Sigmoid colon (tissue), 7 donors: ENCODE data around the gene URB2. TPM values are rescaled to one million over a fixed set of nuclear protein-coding genes. Genes with fewer than 3 reads are reported as not detected.

Experiments
- DNase-seq: peaks from one replicate; pipeline ENCODE4 v3.0.0-alpha.2; 2019
- H3K27ac ChIP-seq, 4 donors: fragments of 200-600 bp; sonication (generic); one replicate each; pipeline ENCODE4 v1.5.1; 2016 to 2019; ENCODE audit warnings: mild to moderate bottlenecking in 1 of 4
- H3K27me3 ChIP-seq, 3 donors: fragments of 200-600 bp; sonication (generic); one replicate each; pipeline ENCODE4 v1.5.1; 2019; ENCODE audit warnings: mild to moderate bottlenecking in 1 of 3
- H3K36me3 ChIP-seq, 4 donors: fragments of 200-600 bp; sonication (generic); one replicate each; pipeline ENCODE4 v1.5.1; 2016 to 2019
- H3K4me1 ChIP-seq, 4 donors: fragments of 200-600 bp; sonication (generic); one replicate each; pipeline ENCODE4 v1.5.1; 2017 to 2019
- H3K4me3 ChIP-seq, 4 donors: fragments of 200-600 bp; sonication (generic); one replicate each; pipeline ENCODE4 v1.5.1; 2017 to 2019; ENCODE audit warnings: mild to moderate bottlenecking in 2 of 4, moderate library complexity in 1 of 4
- H3K9me3 ChIP-seq, 4 donors: fragments of 200-600 bp in 3 of 4; sonication (generic) in 3 of 4; one replicate each; pipeline versions ENCODE4 v1.5.1 to v1.6.1; 2013 to 2019
- CTCF ChIP-seq, 4 experiments: fragments of 450-650 bp in 3 of 4; fragments of 200-600 bp in 1 of 4; IDR thresholded peaks; one replicate each; pipeline ENCODE4 v1.5.1; 2016 to 2019; ENCODE audit warnings: antibody characterized with exemption in 4 of 4, mild to moderate bottlenecking in 3 of 4, moderate library complexity in 2 of 4
- EP300 ChIP-seq, 4 donors: sonication (generic); formaldehyde crosslinking; IDR thresholded peaks; one replicate each; pipeline ENCODE4 v1.6.1; 2017; ENCODE audit warnings: antibody characterized with exemption in 4 of 4
- POLR2A ChIP-seq, 2 donors: fragments of 450-650 bp; IDR thresholded peaks; one replicate each; pipeline ENCODE4 v1.6.1; 2016; ENCODE audit warnings: antibody characterized with exemption in 2 of 2, mild to moderate bottlenecking in 2 of 2, moderate library complexity in 2 of 2
- POLR2AphosphoS5 ChIP-seq, 4 donors: sonication (generic); formaldehyde crosslinking; IDR thresholded peaks; one replicate each; pipeline ENCODE4 v1.6.1; 2017; ENCODE audit warnings: antibody characterized with exemption in 4 of 4
- WGBS, 2 donors: extraction: QIAGEN DNeasy Blood & Tissue Kit; methylation state at CpG; one replicate each; pipeline ENCODE4 v1.1.7; 2013; 5-methylcytosine and 5-hydroxymethylcytosine counted together
- intact Hi-C: fragments of 100-400 bp; cut with DNase I; formaldehyde crosslinking; loops from one replicate; pipeline ENCODE4 v1.15.1; 2023
- polyA plus RNA-seq, 3 donors: library from polyadenylated mRNA; stranded (reverse); fragments of 200-250 nt; gene quantifications; one replicate each; pipeline ENCODE4 v1.2.3, GENCODE V29; 2013
- total RNA-seq, 4 donors: library from RNA; depleted of rRNA; stranded (reverse); fragments of >200 nt; gene quantifications; one replicate each; pipeline ENCODE4 v1.1.0, GENCODE V29; 2016
- donor health status: healthy with polysubstance abuse.
- donor health status: Bipolar disorder and iron deficiency.
- donor health status: healthy.

Gene URB2
- total and polyA plus RNA-seq, 7 donors, result 0.60 to 11.7 (median 5.2) TPM

- no peak overlapping the region for H3K27ac ChIP-seq
- no peaks in the 10 kb centered on the region for H3K27me3 ChIP-seq
- intact Hi-C loops, result no loop called here
- H3K4me1 ChIP-seq, result peaks cover 0 to 64% (median 42%) of the 10 kb centered on the region in 4 donors
- no peaks in the 10 kb centered on the region for H3K36me3 ChIP-seq
- no peak overlapping the region for H3K4me3 ChIP-seq
- DNase-seq, result no peak
- TF ChIP-seq POLR2AphosphoS5 (IDR thresholded peaks at IDR 0.05) (no peak), POLR2A (IDR thresholded peaks at IDR 0.05) (no peak), CTCF (IDR thresholded peaks at IDR 0.05) (no peak), EP300 (IDR thresholded peaks at IDR 0.05) (no peak)
- H3K9me3 ChIP-seq, result no peaks in the 10 kb centered on the region
- 86% methylated on average over 1 of the region's 1 CpG for WGBS, 2 donors
Measured at GRCh38 chr1:229623838-229624237, 2.2 kb upstream of the URB2 start.

- peak overlapping the region; percentile 70 to 96 (median 78) for H3K4me3 ChIP-seq
- WGBS, 2 donors, result 30 to 52% methylated on average over 9 of the region's 9 CpGs
- H3K27ac ChIP-seq, result peak overlapping the region; percentile 88 to 95 (median 92)
- no peaks in the 10 kb centered on the region for H3K9me3 ChIP-seq
- no peak for TF ChIP-seq POLR2AphosphoS5 (IDR thresholded peaks at IDR 0.05)
- no peak for TF ChIP-seq POLR2A (IDR thresholded peaks at IDR 0.05)
- no peak for TF ChIP-seq CTCF (IDR thresholded peaks at IDR 0.05)
- no peak for TF ChIP-seq EP300 (IDR thresholded peaks at IDR 0.05)
- no peak for DNase-seq
- H3K36me3 ChIP-seq, result no peaks in the 10 kb centered on the region
- H3K27me3 ChIP-seq, result no peaks in the 10 kb centered on the region
- intact Hi-C loops, result no loop called here
- H3K4me1 ChIP-seq, result peaks cover 0 to 64% (median 41%) of the 10 kb centered on the region in 4 donors
Measured at GRCh38 chr1:229624521-229625070, 1.5 kb upstream of the URB2 start.

- no peak for TF ChIP-seq POLR2A (IDR thresholded peaks at IDR 0.05)
- peak in 2 of 4 donors; percentile 28 to 31 for TF ChIP-seq POLR2AphosphoS5 (IDR thresholded peaks at IDR 0.05)
- no peak for TF ChIP-seq CTCF (IDR thresholded peaks at IDR 0.05)
- Histone ChIP-seq H3K36me3 (no peaks in the 10 kb centered on the region), H3K27me3 (no peaks in the 10 kb centered on the region), H3K9me3 (no peaks in the 10 kb centered on the region), H3K4me1 (peaks cover 0 to 61% (median 41%) of the 10 kb centered on the region in 4 donors), H3K27ac (peak overlapping the region; percentile 88 to 95 (median 92)), H3K4me3 (peak overlapping the region; percentile 70 to 96 (median 78))
- WGBS, 2 donors, result 0 to 1% methylated on average over 75 to 86 of the region's 86 CpGs
- peak; percentile 77 for DNase-seq
- intact Hi-C loops, result no loop called here
Measured at GRCh38 chr1:229625071-229625914, 754 bp upstream of the URB2 start.

GRCh38 chr1:229627003-229627402 is 956 bp downstream of the URB2 start:
- Histone ChIP-seq H3K4me3 (peak overlapping the region; percentile 70 to 96 (median 84)), H3K4me1 (peaks cover 0 to 45% (median 33%) of the 10 kb centered on the region in 4 donors), H3K36me3 (no peaks in the 10 kb centered on the region), H3K27ac (peak overlapping the region in 3 of 4 donors; percentile 88 to 95 (median 95)), H3K9me3 (no peaks in the 10 kb centered on the region), H3K27me3 (no peaks in the 10 kb centered on the region)
- DNase-seq, result no peak
- no peak for TF ChIP-seq POLR2A (IDR thresholded peaks at IDR 0.05)
- TF ChIP-seq POLR2AphosphoS5 (IDR thresholded peaks at IDR 0.05), result no peak
- TF ChIP-seq EP300 (IDR thresholded peaks at IDR 0.05), result no peak
- no peak for TF ChIP-seq CTCF (IDR thresholded peaks at IDR 0.05)
- 1 to 5% methylated on average over 4 of the region's 4 CpGs for WGBS, 2 donors
- intact Hi-C loops, result no loop called here
